ENCODE measurements around the gene YAP1. TPM values are rescaled to one million over a fixed set of nuclear protein-coding genes. Genes with fewer than 3 reads are reported as not detected.
"Not testable (repeated sequence)": the region's sequence is repeated elsewhere in the genome, so short reads cannot be mapped to it uniquely, and the experiment has no call there.

YAP1 gene
- total and polyA plus RNA-seq, 5 donors, result 32.0 to 112 (median 103) TPM

GRCh38 chr11:102187416-102188151 is 77.3 kb downstream of the YAP1 start:
- WGBS, result 41% methylated on average over 8 of the region's 8 CpGs
- no peaks in the 10 kb centered on the region for H3K27me3 ChIP-seq (ENCODE audit: control insufficient read depth, insufficient read depth)
- no peak overlapping the region for H3K27ac ChIP-seq (ENCODE audit: low read length)
- no peak overlapping the region for H3K4me3 ChIP-seq (ENCODE audit: low read length)
- intact Hi-C loops (cut with DNase I), result loop anchor here in 1 of 4 donors (10.0 kb wide), 1 partner anchor 73 kb away; the partner anchor contains the start of gene YAP1
- DNase-seq, result no peak
- peaks cover 2% of the 10 kb centered on the region for H3K4me1 ChIP-seq (ENCODE audit: control insufficient read depth, insufficient read depth, low read length)
- ATAC-seq, result peak in 1 of 2 donors; percentile 51
- H3K9me3 ChIP-seq (ENCODE audit: control insufficient read depth, low read length), result no peaks in the 10 kb centered on the region

GRCh38 chr11:102188488-102188887 is 78.2 kb downstream of the YAP1 start:
- no peaks in the 10 kb centered on the region for H3K27me3 ChIP-seq (ENCODE audit: control insufficient read depth, insufficient read depth)
- no peak for ATAC-seq
- no peak overlapping the region for H3K4me3 ChIP-seq (ENCODE audit: low read length)
- peaks cover 4% of the 10 kb centered on the region for H3K4me1 ChIP-seq (ENCODE audit: control insufficient read depth, insufficient read depth, low read length)
- intact Hi-C loops (cut with DNase I), result loop anchor here in 1 of 4 donors (10.0 kb wide), 1 partner anchor 74 kb away; the partner anchor contains the start of gene YAP1
- no peak for DNase-seq
- whole genome bisulfite sequencing, result 69% methylated on average over 5 of the region's 5 CpGs
- no peak overlapping the region for H3K27ac ChIP-seq (ENCODE audit: low read length)
- no peaks in the 10 kb centered on the region for H3K9me3 ChIP-seq (ENCODE audit: control insufficient read depth, low read length)

- intact Hi-C loops (cut with DNase I), result no loop called here
- Histone ChIP-seq H3K4me1 (ENCODE audit: control insufficient read depth, insufficient read depth, low read length) (peaks cover 4% of the 10 kb centered on the region), H3K4me3 (ENCODE audit: low read length) (no peak overlapping the region), H3K27ac (ENCODE audit: low read length) (no peak overlapping the region), H3K27me3 (ENCODE audit: control insufficient read depth, insufficient read depth) (no peaks in the 10 kb centered on the region), H3K9me3 (ENCODE audit: control insufficient read depth, low read length) (no peaks in the 10 kb centered on the region)
- DNase-seq (no peak), ATAC-seq (no peak)
- 89% methylated on average over 3 of the region's 3 CpGs for WGBS
Measured at GRCh38 chr11:102191832-102192231, 81.6 kb downstream of the YAP1 start.

GRCh38 chr11:102192349-102193066 is 82.3 kb downstream of the YAP1 start:
- peak in 1 of 2 donors; percentile 16 for ATAC-seq
- Histone ChIP-seq H3K27me3 (ENCODE audit: control insufficient read depth, insufficient read depth) (no peaks in the 10 kb centered on the region), H3K4me1 (ENCODE audit: control insufficient read depth, insufficient read depth, low read length) (peaks cover 4% of the 10 kb centered on the region), H3K9me3 (ENCODE audit: control insufficient read depth, low read length) (no peaks in the 10 kb centered on the region), H3K4me3 (ENCODE audit: low read length) (no peak overlapping the region), H3K27ac (ENCODE audit: low read length) (no peak overlapping the region)
- intact Hi-C loops (cut with DNase I), result no loop called here
- no peak for DNase-seq

- H3K4me1 ChIP-seq (ENCODE audit: control insufficient read depth, insufficient read depth, low read length), result peaks cover 2% of the 10 kb centered on the region
Measured at GRCh38 chr11:102194257-102194656, 84.0 kb downstream of the YAP1 start.

GRCh38 chr11:102194990-102195389 is 84.7 kb downstream of the YAP1 start:
- Histone ChIP-seq H3K27me3 (ENCODE audit: control insufficient read depth, insufficient read depth) (no peaks in the 10 kb centered on the region), H3K9me3 (ENCODE audit: control insufficient read depth, low read length) (no peaks in the 10 kb centered on the region), H3K4me3 (ENCODE audit: low read length) (no peak overlapping the region), H3K4me1 (ENCODE audit: control insufficient read depth, insufficient read depth, low read length) (peaks cover 2% of the 10 kb centered on the region), H3K27ac (ENCODE audit: low read length) (no peak overlapping the region)
- DNase-seq (no peak), ATAC-seq (no peak)
- intact Hi-C loops (cut with DNase I), result no loop called here
- 80% methylated on average over 1 of the region's 1 CpG for WGBS

More at GRCh38 chr11:102194257-102194656, 84.0 kb downstream of the YAP1 start:
- ATAC-seq, result no peak
- DNase-seq, result no peak
- Histone ChIP-seq H3K27me3 (ENCODE audit: control insufficient read depth, insufficient read depth) (no peaks in the 10 kb centered on the region), H3K27ac (ENCODE audit: low read length) (no peak overlapping the region), H3K4me3 (ENCODE audit: low read length) (no peak overlapping the region), H3K9me3 (ENCODE audit: control insufficient read depth, low read length) (no peaks in the 10 kb centered on the region)
- intact Hi-C loops (cut with DNase I), result no loop called here

GRCh38 chr11:102196351-102196750 is 86.1 kb downstream of the YAP1 start:
- Histone ChIP-seq H3K4me3 (ENCODE audit: low read length) (no peak overlapping the region), H3K9me3 (ENCODE audit: control insufficient read depth, low read length) (no peaks in the 10 kb centered on the region), H3K27me3 (ENCODE audit: control insufficient read depth, insufficient read depth) (no peaks in the 10 kb centered on the region), H3K4me1 (ENCODE audit: control insufficient read depth, insufficient read depth, low read length) (peaks cover 2% of the 10 kb centered on the region), H3K27ac (ENCODE audit: low read length) (no peak overlapping the region)
- DNase-seq, result no peak
- WGBS, result 82% methylated on average over 1 of the region's 1 CpG
- intact Hi-C loops (cut with DNase I), result no loop called here
- ATAC-seq, result no peak

GRCh38 chr11:102196816-102197215 is 86.6 kb downstream of the YAP1 start:
- H3K27ac ChIP-seq (ENCODE audit: low read length), result no peak overlapping the region
- H3K4me3 ChIP-seq (ENCODE audit: low read length), result no peak overlapping the region
- no peaks in the 10 kb centered on the region for H3K9me3 ChIP-seq (ENCODE audit: control insufficient read depth, low read length)
- ATAC-seq, result no peak
- 91% methylated on average over 3 of the region's 3 CpGs for WGBS
- DNase-seq, result no peak
- no peaks in the 10 kb centered on the region for H3K27me3 ChIP-seq (ENCODE audit: control insufficient read depth, insufficient read depth)
- H3K4me1 ChIP-seq (ENCODE audit: control insufficient read depth, insufficient read depth, low read length), result peaks cover 2% of the 10 kb centered on the region
- intact Hi-C loops (cut with DNase I), result no loop called here

GRCh38 chr11:102197670-102198139 is 87.5 kb downstream of the YAP1 start:
- Histone ChIP-seq H3K4me3 (ENCODE audit: low read length) (no peak overlapping the region), H3K4me1 (ENCODE audit: control insufficient read depth, insufficient read depth, low read length) (peaks cover under 1% of the 10 kb centered on the region), H3K27me3 (ENCODE audit: control insufficient read depth, insufficient read depth) (no peaks in the 10 kb centered on the region), H3K27ac (ENCODE audit: low read length) (no peak overlapping the region), H3K9me3 (ENCODE audit: control insufficient read depth, low read length) (no peaks in the 10 kb centered on the region)
- WGBS, result 67% methylated on average over 2 of the region's 2 CpGs
- DNase-seq (no peak), ATAC-seq (no peak)
- intact Hi-C loops (cut with DNase I), result no loop called here

GRCh38 chr11:102199673-102200072 is 89.4 kb downstream of the YAP1 start:
- Histone ChIP-seq H3K9me3 (ENCODE audit: control insufficient read depth, low read length) (no peaks in the 10 kb centered on the region), H3K27ac (ENCODE audit: low read length) (no peak overlapping the region), H3K27me3 (ENCODE audit: control insufficient read depth, insufficient read depth) (no peaks in the 10 kb centered on the region), H3K4me1 (ENCODE audit: control insufficient read depth, insufficient read depth, low read length) (no peaks in the 10 kb centered on the region), H3K4me3 (ENCODE audit: low read length) (no peak overlapping the region)
- WGBS, result 94% methylated on average over 2 of the region's 2 CpGs
- intact Hi-C loops (cut with DNase I), result no loop called here
- ATAC-seq (no peak), DNase-seq (no peak)

- intact Hi-C loops (cut with DNase I); H3K4me1 ChIP-seq (ENCODE audit: control insufficient read depth, insufficient read depth, low read length): not testable (repeated sequence)
Measured at GRCh38 chr11:102200325-102200724, 90.1 kb downstream of the YAP1 start.

More at GRCh38 chr11:102200325-102200724, 90.1 kb downstream of the YAP1 start:
- H3K27me3 ChIP-seq (ENCODE audit: control insufficient read depth, insufficient read depth); H3K4me3 ChIP-seq (ENCODE audit: low read length); H3K9me3 ChIP-seq (ENCODE audit: control insufficient read depth, low read length); H3K27ac ChIP-seq (ENCODE audit: low read length); ATAC-seq; DNase-seq: not testable (repeated sequence)
- WGBS, result 86% methylated on average over 5 of the region's 5 CpGs
